NB4 (cell line): Measurements from ENCODE around the gene PPP2R5B.

Experiments
- CTCF ChIP-seq: IDR thresholded peaks from one replicate; pipeline ENCODE4 v1.5.1; 2012; ENCODE audit warnings: low read depth, low read length
- MAX ChIP-seq: IDR thresholded peaks from 2 replicates; pipeline ENCODE4 v1.6.1; 2011; ENCODE audit warnings: low read depth, low read length
- MYC ChIP-seq: IDR thresholded peaks from 2 replicates; pipeline ENCODE4 v1.6.1; 2011; ENCODE audit warnings: low read depth, low read length
- POLR2A ChIP-seq: IDR thresholded peaks from 2 replicates; pipeline ENCODE4 v1.6.1; 2011; ENCODE audit warnings: mild to moderate bottlenecking; ENCODE audit not compliant: insufficient read length; ENCODE audit errors: extremely low read depth

- no peak for TF ChIP-seq CTCF
- TF ChIP-seq POLR2A: no peak
- TF ChIP-seq MYC: no peak
- no peak for TF ChIP-seq MAX
These were observed 3.1 kb upstream of the PPP2R5B start for GRCh38 chr11:64921384-64921783.
